Keratinocyte (primary cell): ENCODE data around the gene LRRC10.

Source experiments
- CTCF ChIP-seq, 3 experiments: IDR thresholded peaks in 1 of 3; conservative IDR thresholded peaks in 1 of 3; optimal IDR thresholded peaks in 1 of 3; 2 replicates in 2 of 3; 3 replicates in 1 of 3; pipeline versions ENCODE3 to v1.5.1; 2011; ENCODE audit warnings: low read length in 3 of 3, mild to moderate bottlenecking in 3 of 3, moderate library complexity in 2 of 3, control low read depth in 1 of 3, inconsistent platforms in 1 of 3; ENCODE audit not compliant: insufficient read depth in 2 of 3; ENCODE audit errors: extremely low read depth in 1 of 3
- EZH2 ChIP-seq: IDR thresholded peaks from one replicate; pipeline ENCODE4 v1.6.1; 2012; ENCODE audit warnings: inconsistent platforms, mild to moderate bottlenecking, low read length, moderate library complexity

- no peak for TF ChIP-seq CTCF (optimal IDR thresholded peaks at IDR 0.05 in 1 of 3, IDR thresholded peaks at IDR 0.05 in 1 of 3, conservative IDR thresholded peaks at IDR 0.05 in 1 of 3; ENCODE audit: extremely low read depth in 1 of 3, insufficient read depth in 2 of 3, low read length in 3 of 3)
- no peak for TF ChIP-seq EZH2
Observed at GRCh38 chr12:69578283-69578682, 32.4 kb downstream of the LRRC10 start.
